HG02870 (cell line): ENCODE measurements around the gene IQGAP2.
"Not testable (repeated sequence)": the region's sequence is repeated elsewhere in the genome, so short reads cannot be mapped to it uniquely, and the experiment has no call there.

ENCODE experiments used
- ATAC-seq: cut with Tn5 transposase; IDR thresholded peaks from one replicate; pipeline ENCODE4 v1.9.1; 2021; ENCODE audit warnings: mild to moderate bottlenecking, moderate library complexity; ENCODE audit not compliant: unreplicated experiment

Gene IQGAP2

DNA sequence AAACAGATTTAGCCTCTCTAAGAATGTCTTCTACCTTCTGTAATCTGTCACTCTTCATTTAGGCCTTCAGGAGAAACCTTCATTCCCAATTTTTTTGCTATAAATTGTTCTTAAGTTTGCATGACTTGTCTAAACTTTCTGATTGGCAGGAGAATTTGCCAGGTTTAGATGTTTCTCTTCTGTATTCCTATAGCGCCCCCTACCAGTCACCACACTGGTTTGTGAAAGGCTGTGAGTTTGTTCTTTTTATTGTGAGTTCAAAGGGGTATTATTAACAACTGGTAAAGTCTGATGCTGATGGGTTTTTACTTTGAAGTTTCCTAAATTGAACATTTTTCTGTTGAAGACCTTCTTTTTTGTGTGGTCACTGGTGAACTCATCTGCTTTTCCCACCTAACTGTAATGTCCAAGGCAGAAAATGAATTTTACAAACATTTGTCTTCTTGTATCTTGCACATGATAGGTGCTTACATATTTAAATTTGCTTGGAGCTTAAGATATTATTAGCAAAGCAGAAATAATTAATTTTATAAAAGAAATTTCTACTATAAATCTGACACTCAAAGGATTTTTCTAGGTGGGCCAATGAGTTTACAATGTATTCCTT is 238.5 kb downstream of the IQGAP2 start:
- no peak for ATAC-seq

DNA sequence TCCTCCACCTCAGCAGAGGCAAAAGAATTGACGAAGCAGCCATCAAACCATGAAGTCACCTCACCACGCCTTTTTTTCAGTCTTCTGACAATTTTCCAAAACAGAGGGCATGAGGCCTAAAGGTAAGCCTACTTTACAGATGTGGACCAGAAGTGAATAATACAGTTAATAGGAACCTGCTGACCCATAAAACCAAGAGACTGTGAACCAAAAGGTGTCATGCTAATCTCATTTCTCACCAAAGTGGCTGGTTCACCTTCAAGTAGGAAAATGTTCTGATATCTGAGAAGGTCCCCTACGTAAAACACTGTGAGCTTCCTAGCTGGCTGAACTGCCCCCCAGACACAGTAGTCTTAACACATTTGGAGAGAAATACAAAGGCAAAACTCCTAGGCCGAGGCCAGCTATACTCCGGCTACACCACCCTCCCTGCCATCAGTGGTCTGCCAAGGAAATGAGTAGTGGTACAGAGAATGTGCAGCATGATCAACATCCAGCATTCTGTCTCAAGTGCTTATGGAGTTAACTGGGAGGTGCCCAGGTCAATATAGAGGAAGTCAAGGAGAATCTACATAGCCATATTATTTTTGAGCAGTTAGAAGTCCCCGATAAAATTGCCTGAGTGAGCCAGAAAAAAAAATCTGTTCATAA is 239.4 kb downstream of the IQGAP2 start:
- ATAC-seq, result no peak

DNA sequence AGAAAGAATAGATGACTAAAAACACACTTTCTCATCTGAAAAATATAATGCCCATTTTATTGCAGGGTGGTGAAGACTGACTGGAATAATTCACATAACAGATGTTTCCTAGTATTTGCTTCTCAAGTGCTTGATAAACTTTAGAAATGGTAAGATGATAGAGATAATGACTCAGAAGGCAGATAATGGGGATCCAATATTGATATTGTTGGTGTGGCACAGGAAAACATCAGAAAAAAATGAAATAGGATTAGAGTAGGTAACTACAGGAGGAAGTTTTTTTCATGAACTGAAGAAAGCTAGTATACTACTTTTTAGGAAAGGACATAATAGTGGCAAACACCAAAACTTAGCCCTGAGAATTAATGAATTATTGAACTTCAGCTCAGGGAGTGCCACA is 240.3 kb downstream of the IQGAP2 start:
- ATAC-seq, result no peak

DNA sequence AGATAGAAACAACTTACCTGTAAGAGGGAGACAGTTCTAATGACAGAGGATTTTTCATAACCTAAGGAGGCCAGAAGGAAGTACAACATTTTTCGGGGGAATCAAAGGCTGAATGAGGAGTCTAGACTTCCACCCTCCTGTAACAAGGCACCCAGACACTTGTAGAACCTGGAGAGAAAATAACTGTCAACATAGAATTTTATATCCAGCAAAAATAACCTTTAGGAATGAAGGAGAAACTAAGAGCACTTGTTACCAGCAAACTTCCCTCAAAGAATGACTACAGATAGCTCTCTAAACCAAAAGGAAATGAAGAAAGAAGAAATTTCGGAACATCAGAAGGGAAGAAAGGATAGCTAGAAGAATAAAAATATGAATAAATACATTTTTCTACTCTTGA is 246.1 kb downstream of the IQGAP2 start:
- no peak for ATAC-seq

DNA sequence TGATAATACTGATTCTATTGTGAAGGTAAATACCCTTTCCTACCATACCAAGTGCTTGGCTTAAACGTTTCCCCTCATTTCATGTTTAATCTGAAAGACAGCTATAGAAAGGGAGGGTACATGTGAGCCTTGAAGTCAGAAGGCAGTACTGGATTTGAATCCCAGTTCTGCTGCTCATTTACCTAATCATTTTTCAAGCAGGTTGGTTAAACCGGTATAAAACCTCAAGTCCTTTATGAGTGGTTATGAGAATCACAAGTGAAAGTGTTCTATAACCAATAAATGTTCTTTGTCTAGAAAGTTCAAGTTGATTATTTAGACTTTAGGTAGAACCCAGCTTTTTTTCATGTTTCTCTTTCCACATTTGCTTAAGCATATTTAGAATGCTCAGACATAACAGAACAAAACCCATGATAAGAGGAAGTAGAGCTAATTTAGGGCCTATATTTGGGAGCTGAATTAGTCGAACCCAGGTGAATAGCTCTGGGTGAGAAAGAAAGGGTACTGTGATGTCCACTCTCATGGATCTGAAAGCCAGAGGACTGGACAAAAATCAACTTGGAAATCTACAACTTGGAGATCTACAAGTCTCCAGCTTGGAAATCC is 249.8 kb downstream of the IQGAP2 start:
- no peak for ATAC-seq

DNA sequence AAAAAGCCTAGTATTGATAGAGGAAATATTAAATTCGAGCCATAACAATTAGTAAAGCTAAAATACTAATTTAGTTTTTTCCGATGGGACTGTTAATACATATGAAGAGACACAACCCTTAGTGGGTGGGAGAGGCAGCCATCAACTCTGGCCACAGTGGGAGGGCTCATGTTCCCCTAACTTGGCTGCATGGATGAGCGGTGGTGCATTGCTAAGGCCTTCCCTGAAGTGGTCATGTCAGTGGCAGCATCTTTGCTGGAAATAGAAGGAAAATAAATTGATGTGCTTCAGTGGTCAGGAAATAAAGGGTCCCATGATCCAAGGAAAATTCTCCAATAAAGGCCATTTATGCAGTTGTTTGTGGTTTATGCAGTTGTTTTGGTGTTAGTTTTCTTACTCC is 254.0 kb downstream of the IQGAP2 start:
- no peak for ATAC-seq

DNA sequence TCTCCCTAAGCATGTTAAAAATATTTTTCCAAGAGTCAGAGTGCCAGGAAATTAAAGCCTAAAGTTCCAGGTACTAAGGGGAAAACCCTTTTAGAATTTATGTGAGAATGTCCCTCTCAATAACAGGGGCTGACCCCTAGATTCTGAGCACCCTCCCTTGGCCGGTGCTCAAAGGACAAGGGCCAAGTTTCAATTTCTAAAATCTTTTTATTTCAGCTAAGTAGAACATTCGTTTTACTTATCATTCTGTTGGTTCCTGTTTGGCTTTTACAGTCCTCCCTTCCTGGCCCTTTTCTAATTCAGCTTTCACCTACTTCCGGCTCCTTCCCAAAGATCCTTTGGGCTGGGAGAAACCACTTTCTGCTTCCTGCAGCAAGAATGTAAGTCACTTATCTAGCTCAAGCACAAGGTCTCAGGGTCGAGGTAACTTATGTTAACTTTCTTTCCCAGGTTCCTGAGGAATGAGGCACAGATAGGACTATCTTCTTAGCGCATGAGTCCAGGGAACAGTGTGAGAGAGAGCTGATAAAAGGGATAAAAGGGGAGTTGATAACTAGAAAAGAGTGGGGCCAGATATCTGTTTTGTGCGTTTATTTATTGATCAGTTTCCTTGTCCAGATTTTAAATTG is 254.7 kb downstream of the IQGAP2 start:
- ATAC-seq, result no peak

DNA sequence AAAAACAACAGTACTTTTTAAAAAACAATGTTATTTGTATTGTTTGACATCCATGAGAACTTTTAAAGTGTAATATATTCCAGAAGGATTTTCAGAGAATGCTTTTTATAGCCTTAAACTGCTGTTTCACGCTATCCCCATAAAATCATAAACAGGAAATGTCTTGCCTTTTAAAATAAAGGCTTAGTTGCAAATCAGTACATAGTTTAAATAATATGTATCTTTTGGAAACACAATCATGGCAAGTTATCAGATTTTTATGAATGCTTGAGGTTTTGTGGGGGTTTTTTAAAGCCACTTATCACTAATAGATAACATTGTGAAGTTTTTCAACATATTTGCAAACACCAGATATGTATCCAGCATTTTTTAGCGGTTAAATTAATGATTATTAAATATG is 257.3 kb downstream of the IQGAP2 start:
- ATAC-seq, result no peak

DNA sequence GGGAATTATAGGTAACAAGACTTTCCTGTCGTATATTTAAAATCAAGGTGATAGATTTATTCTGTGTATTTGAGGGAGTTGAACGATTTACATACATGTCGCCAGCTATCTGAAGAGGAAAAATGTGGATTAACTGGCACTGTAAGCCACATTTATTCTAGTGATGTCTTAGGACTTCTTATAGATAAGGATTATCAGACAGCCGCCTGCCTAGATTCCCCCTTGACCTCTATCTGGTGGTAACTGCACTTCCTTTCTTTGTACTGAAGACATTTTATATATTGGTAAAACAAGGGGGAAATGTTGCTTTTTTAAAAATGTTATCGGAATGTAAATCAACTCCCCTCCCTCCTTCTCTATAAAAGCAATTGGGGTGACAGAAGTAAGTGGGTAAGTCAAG is 259.4 kb downstream of the IQGAP2 start:
- no peak for ATAC-seq

DNA sequence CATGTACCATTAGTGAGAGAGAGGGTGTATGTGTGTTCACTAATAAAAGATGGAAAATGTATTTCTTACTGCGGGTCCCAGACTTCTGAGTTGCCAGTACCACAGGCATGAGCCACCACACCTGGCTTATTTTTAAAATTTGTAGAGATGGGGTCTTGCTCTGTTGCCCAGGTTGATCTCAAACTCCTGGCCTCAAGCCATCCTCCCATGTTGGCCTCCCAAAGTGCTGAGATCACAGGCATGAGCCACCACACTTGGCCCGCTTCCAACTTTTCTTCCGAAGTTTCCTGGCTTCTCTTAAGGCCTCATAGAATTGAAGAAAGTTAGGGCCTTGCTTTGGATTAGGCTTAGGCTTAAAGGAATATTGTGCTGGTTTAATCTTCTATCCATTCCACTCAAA is 260.5 kb downstream of the IQGAP2 start:
- no peak for ATAC-seq

DNA sequence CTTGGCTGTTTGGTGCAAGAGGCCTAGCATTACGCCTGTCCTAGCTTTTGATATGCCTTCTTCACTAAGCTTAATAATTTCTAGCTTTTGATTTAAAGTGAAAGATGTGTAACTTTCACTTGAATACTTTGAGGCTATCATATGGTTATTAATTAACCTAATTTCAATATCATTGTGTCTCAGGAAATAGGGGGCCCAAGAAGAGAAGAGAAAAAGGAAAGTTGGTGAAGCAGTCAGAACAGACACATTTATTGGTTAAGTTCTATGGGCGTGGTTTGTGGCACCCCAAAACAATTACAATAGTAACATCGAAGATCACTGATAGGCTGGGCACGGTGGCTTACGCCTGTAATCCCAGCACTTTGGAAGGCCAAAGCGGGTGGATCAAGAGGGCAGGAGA is 261.0 kb downstream of the IQGAP2 start:
- no peak for ATAC-seq

DNA sequence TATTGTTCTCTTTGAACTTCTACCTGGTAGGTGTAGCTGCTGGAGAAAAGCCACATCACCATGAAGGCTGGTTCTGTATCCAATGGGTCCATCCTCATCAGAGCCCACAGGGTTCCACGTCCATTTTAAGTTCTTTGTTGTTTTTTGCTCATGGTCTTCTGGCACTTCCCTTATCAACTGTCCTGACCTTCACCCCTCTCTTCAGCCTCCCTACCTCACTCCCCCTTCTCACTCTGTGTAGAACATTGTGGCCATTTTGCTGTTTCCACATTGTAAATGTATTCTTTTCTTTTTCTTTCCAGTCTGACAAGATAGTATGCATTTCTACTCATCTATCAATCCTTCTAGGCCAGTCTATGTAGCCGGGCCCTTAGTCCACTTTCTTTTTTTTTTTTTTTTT is 264.4 kb downstream of the IQGAP2 start:
- ATAC-seq, result no peak

DNA sequence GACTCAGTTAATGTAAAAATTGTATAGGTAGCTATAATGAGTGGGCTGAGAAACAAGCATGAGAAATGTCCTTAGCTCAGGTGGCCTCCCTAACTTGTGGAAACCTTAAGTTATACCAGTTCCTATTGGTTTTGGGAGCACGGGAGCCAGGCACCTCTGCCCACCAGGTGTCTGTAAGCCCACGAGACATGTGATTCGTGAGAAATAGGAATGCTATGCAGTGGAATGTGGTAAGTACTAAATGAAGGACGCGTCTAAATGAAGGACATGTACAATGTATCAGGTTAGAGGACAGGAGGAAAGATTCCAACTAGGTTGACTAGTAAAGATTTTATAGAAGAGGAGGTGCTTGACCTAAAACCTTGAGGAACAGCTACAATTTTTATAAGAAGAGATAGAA is 266.2 kb downstream of the IQGAP2 start:
- ATAC-seq, result no peak

DNA sequence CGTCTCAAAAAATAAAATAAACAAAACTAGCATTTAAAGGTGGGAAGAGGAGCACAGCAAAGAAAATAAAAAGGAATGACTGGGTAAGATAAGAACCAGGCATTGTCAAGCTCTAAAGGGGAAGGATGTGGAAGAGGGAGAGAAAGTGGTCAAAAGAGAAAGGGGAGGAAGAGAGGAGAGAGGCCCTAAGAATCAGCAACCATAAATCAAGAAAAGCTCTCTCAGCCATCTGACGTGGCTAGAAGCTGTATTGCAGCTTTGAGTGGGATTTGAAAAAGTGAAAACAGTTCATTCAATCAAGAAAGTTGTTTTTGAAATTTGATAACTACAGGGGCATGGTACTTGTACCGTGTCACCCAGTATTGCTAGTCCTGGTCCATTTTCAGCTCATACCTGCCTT is 267.4 kb downstream of the IQGAP2 start:
- no peak for ATAC-seq

DNA sequence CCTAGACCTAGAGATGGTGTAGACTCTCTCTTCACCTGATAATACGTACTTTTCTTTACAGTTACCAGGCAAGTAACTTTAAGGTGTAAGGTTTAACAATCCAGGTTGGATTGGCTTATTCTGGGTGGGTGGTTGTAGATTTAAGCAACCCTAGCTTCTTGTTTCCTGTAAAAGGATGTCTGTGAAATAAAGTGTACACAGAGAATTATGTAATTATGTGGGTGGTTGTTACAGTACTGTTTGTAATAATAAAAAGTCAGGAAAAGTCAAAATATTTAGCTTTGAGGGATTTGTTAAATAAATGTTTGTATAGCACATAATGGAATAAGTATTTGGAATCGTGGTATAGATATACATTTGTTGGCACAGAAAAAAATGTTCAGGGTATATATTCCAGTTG is 269.2 kb downstream of the IQGAP2 start:
- no peak for ATAC-seq

DNA sequence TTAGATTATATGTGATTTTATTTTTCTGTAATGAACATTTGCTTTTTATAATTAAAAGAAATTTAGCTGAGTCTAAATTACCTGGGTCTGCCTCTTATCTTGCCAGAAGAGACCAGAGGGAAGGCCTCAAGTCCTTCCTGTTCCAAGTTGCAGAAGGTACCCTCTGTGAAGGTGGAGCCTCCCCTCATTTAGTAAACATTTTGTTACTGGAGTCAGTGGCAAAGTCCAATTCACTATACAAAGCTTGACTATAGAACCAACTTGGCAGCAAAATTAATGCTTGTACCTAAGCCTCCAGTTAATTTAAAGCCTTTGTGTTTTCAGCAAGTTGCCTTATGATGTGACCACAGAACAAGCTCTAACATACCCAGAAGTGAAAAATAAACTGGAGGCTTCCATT is 270.0 kb downstream of the IQGAP2 start:
- no peak for ATAC-seq

DNA sequence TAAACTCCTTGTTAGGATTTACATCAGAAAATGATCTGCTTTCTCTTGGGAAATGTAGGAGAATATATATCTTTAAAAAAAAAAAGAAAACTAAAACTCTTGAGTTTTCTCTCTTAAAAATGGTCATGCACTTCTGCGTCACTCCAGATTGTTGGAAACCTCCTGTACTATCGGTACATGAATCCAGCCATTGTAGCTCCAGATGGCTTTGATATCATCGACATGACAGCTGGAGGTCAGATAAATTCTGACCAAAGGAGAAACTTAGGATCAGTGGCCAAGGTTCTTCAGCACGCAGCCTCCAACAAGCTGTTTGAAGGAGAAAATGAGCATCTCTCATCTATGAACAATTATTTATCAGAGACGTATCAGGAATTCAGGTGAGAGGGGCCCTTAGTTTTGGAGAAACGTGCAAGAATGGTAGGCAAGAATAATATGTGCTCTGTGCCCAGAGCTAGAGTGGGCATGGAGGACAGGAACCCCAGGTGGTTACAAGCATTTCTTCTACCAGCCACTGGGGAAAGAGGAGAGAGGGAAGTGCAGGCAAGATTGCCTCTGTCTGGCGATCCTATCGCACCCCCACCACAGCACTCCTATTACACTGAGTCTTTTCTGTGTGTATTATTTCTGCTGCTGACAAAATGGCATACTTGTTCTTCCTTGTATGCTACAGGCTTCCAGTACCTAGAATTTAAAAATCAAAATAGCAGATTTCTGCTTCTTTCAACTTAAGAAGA is 271.4 kb downstream of the IQGAP2 start:
- ATAC-seq, result no peak

DNA sequence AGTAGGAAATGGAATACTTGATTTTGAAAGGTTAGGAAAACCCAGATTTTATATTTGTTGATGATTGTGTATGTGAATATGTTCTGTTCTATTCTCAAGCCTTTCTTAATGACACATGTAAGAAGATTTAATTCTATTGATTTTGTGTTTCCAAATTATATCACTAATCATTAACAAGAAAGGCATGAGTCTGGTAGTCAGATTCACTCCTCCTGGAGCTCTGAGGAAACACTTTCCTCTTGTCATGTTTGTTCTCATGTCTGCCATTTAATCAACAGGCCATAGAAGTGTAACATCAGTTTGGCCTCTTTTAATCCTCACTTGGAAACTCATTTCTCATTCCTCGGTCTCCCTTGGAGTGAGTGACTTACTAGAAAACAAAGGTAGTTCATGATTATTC is 272.3 kb downstream of the IQGAP2 start:
- no peak for ATAC-seq

DNA sequence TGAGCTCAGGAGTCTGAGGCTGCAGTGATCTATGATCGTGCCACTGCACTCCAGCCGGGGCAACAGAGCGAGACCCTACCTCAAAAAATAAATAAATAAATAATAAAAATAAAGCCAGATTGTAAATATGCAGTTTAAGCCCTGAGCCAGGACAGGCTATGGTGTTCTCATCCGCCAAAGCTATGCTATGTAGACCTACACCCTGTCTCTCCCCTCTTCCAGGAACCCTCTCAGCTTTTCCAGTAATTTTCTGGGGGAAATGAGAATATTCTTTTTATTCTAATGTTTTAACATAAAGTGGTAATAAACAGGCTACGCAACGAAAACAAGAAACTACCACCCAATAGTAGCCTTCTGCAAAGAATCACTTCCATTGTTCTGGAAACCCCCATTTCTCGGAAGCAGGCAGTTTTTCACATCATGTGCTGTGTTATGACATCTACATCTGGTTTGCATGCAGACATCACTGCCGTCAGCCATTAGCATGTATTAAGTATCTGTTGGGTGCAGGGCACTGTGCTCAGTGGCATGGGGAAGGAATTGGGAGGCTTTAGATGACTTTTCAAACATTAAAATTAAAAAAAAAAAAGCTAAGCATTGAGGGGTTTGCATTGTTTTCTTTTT is 274.9 kb downstream of the IQGAP2 start:
- ATAC-seq, result no peak

DNA sequence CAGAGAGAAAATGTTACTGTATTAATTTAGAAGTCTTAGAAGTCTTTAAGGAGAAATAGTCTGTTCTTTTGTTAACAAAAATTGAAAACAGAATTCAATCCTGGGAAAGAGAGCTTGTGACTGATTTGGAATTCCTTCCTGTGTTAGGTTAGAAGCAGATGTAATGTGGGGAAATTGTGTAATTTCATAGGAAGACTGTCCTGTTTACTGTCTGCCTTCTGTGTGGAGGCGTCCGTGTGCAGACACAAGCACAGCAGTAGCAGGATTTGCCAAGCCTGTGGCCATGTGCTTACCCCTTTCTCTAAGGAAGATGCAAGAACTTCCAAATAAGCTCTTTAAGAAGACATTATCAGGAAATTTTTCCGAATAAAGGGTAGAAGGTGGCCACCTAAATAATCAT is 276.1 kb downstream of the IQGAP2 start:
- ATAC-seq, result no peak

DNA sequence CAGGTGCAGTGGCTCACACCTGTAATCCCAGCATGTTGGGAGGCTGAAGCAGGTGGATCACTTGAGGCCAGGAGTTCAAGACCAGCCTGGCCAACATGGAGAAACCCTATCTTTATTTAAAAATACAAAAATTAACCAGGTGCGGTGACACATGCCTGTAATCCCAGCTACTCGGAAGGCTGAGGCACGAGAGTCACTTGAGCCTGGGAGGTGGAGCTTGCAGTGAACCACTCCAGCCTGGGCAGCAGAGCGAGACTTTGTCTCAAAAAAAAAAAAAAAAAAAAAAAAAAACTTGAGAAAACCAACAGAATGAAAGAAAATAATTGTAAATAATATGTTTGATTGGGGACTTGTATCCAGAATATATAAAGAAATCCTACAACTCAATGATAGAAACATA is 277.7 kb downstream of the IQGAP2 start:
- ATAC-seq, result not testable (repeated sequence)
